Left lung (tissue), 10 donors: ENCODE measurements around the gene TLE1. TPM values are rescaled to one million over a fixed set of nuclear protein-coding genes. Genes with fewer than 3 reads are reported as not detected.

Source experiments
- ATAC-seq: fragments of 200-7000 bp; cut with Tn5 transposase; one replicate; pipeline ENCODE4 v1.9.1; 2020; ENCODE audit warnings: moderate library complexity
- DNase-seq, 4 donors: peaks; one replicate each; pipeline ENCODE4 v3.0.0-alpha.2; 2013 to 2020
- H3K27ac ChIP-seq, 2 donors: fragments of 200-600 bp; sonication (generic) in 1 of 2; one replicate each; pipeline versions ENCODE4 v1.5.0 to v1.8.0; 2020 to 2021
- H3K27me3 ChIP-seq, 2 donors: fragments of 200-600 bp; sonication (generic) in 1 of 2; one replicate each; pipeline versions ENCODE4 v1.5.0 to v1.8.0; 2020 to 2021
- H3K36me3 ChIP-seq, 2 donors: fragments of 200-600 bp; sonication (generic) in 1 of 2; one replicate each; pipeline versions ENCODE4 v1.5.0 to v1.8.0; 2020 to 2021
- H3K4me1 ChIP-seq, 2 donors: fragments of 200-600 bp; one replicate each; pipeline ENCODE4 v1.8.0; 2021
- H3K4me3 ChIP-seq, 2 donors: fragments of 200-600 bp; sonication (generic) in 1 of 2; one replicate each; pipeline versions ENCODE4 v1.5.0 to v1.8.0; 2020 to 2021; ENCODE audit warnings: mild to moderate bottlenecking in 1 of 2
- H3K9me3 ChIP-seq, 2 donors: fragments of 200-600 bp; sonication (generic) in 1 of 2; one replicate each; pipeline versions ENCODE4 v1.5.0 to v1.8.0; 2020 to 2021
- intact Hi-C, 2 donors: fragments of 100-400 bp; cut with DNase I; formaldehyde crosslinking; loops; one replicate each; pipeline versions ENCODE4 v1.11.2 to v1.14.2; 2022
- polyA plus RNA-seq, 6 donors: library from polyadenylated mRNA; unstranded; fragments of 120-200 nt; gene quantifications; one replicate each; pipeline ENCODE4 v1.2.1, GENCODE V29; 2013; ENCODE audit not compliant: insufficient read length in 6 of 6
- total RNA-seq, 2 donors: library from RNA; stranded (reverse); fragmentation: NEBNext Ultra II Directional; extraction: Animal tissue kit (Norgen Biotek cat#: 25700); gene quantifications; one replicate each; pipeline ENCODE4 v1.2.1, GENCODE V29; 2021
- TF ChIP-seq, protein P1 (sequence below), 2 donors: fragments of 200-600 bp; sonication (generic) in 1 of 2; IDR thresholded peaks; one replicate each; pipeline versions ENCODE4 v1.5.0 to v1.8.0; 2021; ENCODE audit warnings: antibody characterized with exemption in 2 of 2
- donor health status: DM: no; HTN: yes; CAD: no.
- donor health status: DM: no; HTN: no; CAD: no.

Gene TLE1
- total and polyA plus RNA-seq, 8 donors = 15.1 to 44.3 (median 40.0) TPM

DNA sequence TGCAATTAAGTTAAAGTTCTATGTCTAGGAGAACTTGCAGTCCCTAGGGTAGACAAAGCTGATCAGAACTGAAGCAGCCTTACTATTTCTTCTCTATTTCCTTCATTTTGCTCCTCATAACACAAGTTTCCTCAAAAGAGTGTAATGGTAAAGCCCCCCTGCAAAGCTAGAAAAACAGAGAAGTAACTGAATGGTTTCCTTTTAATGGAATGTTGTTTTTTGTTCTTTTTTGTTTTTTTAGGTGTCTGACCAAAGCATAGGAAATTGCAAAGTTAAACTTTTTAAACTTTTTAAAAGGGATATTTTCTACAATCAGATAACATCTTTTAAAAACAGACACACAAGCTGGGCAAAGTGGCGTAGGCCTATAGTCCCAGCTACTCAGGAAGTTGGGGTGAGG lies 145.7 kb downstream of the TLE1 start:
- ATAC-seq = no peak
- no peaks in the 10 kb centered on the region for H3K4me1 ChIP-seq
- H3K4me3 ChIP-seq = no peak overlapping the region
- H3K9me3 ChIP-seq = no peaks in the 10 kb centered on the region
- intact Hi-C loops = no loop called here
- no peak for DNase-seq
- H3K27ac ChIP-seq = no peak overlapping the region
- no peaks in the 10 kb centered on the region for H3K27me3 ChIP-seq
- TF ChIP-seq, protein P1, sequence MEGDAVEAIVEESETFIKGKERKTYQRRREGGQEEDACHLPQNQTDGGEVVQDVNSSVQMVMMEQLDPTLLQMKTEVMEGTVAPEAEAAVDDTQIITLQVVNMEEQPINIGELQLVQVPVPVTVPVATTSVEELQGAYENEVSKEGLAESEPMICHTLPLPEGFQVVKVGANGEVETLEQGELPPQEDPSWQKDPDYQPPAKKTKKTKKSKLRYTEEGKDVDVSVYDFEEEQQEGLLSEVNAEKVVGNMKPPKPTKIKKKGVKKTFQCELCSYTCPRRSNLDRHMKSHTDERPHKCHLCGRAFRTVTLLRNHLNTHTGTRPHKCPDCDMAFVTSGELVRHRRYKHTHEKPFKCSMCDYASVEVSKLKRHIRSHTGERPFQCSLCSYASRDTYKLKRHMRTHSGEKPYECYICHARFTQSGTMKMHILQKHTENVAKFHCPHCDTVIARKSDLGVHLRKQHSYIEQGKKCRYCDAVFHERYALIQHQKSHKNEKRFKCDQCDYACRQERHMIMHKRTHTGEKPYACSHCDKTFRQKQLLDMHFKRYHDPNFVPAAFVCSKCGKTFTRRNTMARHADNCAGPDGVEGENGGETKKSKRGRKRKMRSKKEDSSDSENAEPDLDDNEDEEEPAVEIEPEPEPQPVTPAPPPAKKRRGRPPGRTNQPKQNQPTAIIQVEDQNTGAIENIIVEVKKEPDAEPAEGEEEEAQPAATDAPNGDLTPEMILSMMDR (IDR thresholded peaks at IDR 0.05) = no peak
- no peaks in the 10 kb centered on the region for H3K36me3 ChIP-seq

- H3K4me1 ChIP-seq = no peaks in the 10 kb centered on the region
- no peaks in the 10 kb centered on the region for H3K9me3 ChIP-seq
- TF ChIP-seq, protein P1 (IDR thresholded peaks at IDR 0.05) = no peak
- H3K27me3 ChIP-seq = no peaks in the 10 kb centered on the region
- no peak overlapping the region for H3K27ac ChIP-seq
- intact Hi-C loops = no loop called here
- no peak overlapping the region for H3K4me3 ChIP-seq
- DNase-seq (no peak), ATAC-seq (no peak)
- H3K36me3 ChIP-seq = no peaks in the 10 kb centered on the region
These were observed 147.0 kb downstream of the TLE1 start for GRCh38 chr9:81542118-81542889.

- Histone ChIP-seq H3K4me1 (no peaks in the 10 kb centered on the region), H3K4me3 (no peak overlapping the region), H3K36me3 (no peaks in the 10 kb centered on the region), H3K27ac (no peak overlapping the region), H3K9me3 (no peaks in the 10 kb centered on the region), H3K27me3 (no peaks in the 10 kb centered on the region)
- TF ChIP-seq, protein P1 (IDR thresholded peaks at IDR 0.05) = no peak
- intact Hi-C loops = no loop called here
- DNase-seq (no peak), ATAC-seq (no peak)
These were observed 149.1 kb downstream of the TLE1 start for GRCh38 chr9:81540142-81540710.

DNA sequence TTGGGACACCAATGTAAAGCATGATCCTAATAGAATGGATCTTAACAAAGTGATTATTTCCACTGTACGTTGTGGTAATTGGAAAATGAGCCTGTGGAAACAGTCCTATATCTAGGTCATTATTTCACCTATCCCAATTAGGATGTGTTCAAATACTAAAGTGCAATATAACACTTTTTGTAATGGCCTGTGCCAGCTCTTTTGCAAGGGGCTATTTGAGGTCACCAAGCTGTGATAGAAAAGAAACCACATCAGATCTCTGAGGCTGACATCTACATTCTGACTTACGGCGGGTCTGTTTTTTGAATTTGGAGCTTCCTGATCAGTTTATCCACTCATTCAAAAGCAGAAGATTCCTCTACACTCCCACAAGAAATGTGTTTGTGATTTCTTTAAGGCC lies 150.0 kb downstream of the TLE1 start:
- H3K36me3 ChIP-seq = no peaks in the 10 kb centered on the region
- H3K27ac ChIP-seq = no peak overlapping the region
- H3K27me3 ChIP-seq = no peaks in the 10 kb centered on the region
- intact Hi-C loops = no loop called here
- ATAC-seq (no peak), DNase-seq (no peak)
- H3K4me1 ChIP-seq = no peaks in the 10 kb centered on the region
- no peak overlapping the region for H3K4me3 ChIP-seq
- TF ChIP-seq, protein P1 (IDR thresholded peaks at IDR 0.05) = no peak
- no peaks in the 10 kb centered on the region for H3K9me3 ChIP-seq

DNA sequence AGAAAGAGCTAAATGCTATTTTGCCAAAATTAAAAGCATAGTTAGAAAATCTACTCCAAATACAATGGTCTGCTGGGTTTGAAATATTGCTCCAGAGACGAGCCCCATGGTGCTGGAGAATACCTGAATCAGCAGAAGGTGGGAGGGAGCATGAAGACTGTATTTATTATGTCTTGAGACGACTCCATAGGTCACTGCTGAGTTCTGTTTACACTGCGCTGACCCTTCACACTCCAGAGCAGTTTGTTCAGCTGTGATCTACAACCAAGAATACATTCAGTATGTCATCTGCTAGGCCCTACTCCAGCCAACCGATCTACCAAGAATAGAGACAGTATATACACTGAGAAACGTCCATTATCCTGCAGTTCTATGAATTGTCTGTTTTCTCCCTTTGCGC lies 150.5 kb downstream of the TLE1 start:
- ATAC-seq = no peak
- H3K36me3 ChIP-seq = no peaks in the 10 kb centered on the region
- no peaks in the 10 kb centered on the region for H3K9me3 ChIP-seq
- no peaks in the 10 kb centered on the region for H3K4me1 ChIP-seq
- intact Hi-C loops = no loop called here
- H3K27ac ChIP-seq = no peak overlapping the region
- no peak for DNase-seq
- no peaks in the 10 kb centered on the region for H3K27me3 ChIP-seq
- H3K4me3 ChIP-seq = no peak overlapping the region
- TF ChIP-seq, protein P1 (IDR thresholded peaks at IDR 0.05) = no peak
